ENCODE data around the gene SCNN1A. TPM values are rescaled to one million over a fixed set of nuclear protein-coding genes. Genes with fewer than 3 reads are reported as not detected.

SCNN1A gene
- total and polyA plus RNA-seq, 4 donors, result 0.61 to 2.4 (median 1.5) TPM

- DNase-seq (peak; percentile 20 to 26), ATAC-seq (ENCODE audit: low FRiP score) (no peak)
- Histone ChIP-seq H3K27me3 (ENCODE audit: control insufficient read depth in 1 of 2, insufficient read depth in 2 of 2, low read length in 1 of 2) (no peaks in the 10 kb centered on the region), H3K9me3 (ENCODE audit: control insufficient read depth, low read length) (no peaks in the 10 kb centered on the region), H3K27ac (ENCODE audit: low read depth in 1 of 2, low read length in 2 of 2) (no peak overlapping the region), H3K36me3 (ENCODE audit: control insufficient read depth in 1 of 2, insufficient read depth in 2 of 2, low read length in 1 of 2) (no peaks in the 10 kb centered on the region), H3K4me3 (ENCODE audit: low read length in 2 of 2) (no peak overlapping the region), H3K4me1 (ENCODE audit: control insufficient read depth in 1 of 2, insufficient read depth in 2 of 2, low read length in 2 of 2) (no peaks in the 10 kb centered on the region)
- intact Hi-C loops (cut with DNase I), result no loop called here
- WGBS, 2 donors, result 87 to 88% methylated on average over 14 of the region's 14 CpGs
These were observed 2.2 kb downstream of the SCNN1A start for GRCh38 chr12:6373022-6373787.

DNA sequence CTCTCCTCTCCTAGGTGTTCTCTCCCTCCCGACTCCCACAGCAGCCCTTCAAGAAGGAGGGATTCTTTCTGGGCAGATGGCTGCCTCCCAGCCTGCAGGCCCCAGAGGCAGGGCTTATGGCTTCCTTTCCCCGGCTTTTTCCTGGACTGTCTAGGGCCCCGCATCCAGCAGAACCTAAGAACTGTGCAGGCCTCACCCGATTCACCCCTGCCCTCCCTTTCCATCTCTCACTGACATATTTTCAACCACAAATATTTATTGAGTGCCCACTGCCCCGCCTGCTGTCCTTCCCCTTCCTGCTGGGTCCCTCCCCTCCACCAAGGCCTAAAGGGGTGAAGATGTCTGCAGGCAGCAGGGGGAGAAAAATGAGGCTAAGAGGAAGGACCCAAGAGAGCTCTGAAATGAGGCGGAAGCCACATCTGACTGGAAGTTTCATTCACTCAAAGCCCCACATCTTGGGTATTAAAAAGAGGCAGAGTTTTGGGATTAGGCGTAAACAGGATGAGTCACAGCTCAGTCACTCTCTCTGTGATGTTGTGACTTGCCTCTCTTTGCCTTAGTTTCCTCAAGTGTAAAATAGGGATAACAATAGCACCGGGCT is 2.9 kb downstream of the SCNN1A start:
- no peaks in the 10 kb centered on the region for H3K36me3 ChIP-seq (ENCODE audit: control insufficient read depth in 1 of 2, insufficient read depth in 2 of 2, low read length in 1 of 2)
- ATAC-seq (ENCODE audit: low FRiP score) (no peak), DNase-seq (peak; percentile 61 to 74)
- intact Hi-C loops (cut with DNase I), result no loop called here
- H3K9me3 ChIP-seq (ENCODE audit: control insufficient read depth, low read length), result no peaks in the 10 kb centered on the region
- no peaks in the 10 kb centered on the region for H3K4me1 ChIP-seq (ENCODE audit: control insufficient read depth in 1 of 2, insufficient read depth in 2 of 2, low read length in 2 of 2)
- no peak overlapping the region for H3K27ac ChIP-seq (ENCODE audit: low read depth in 1 of 2, low read length in 2 of 2)
- WGBS, 2 donors, result 65 to 67% methylated on average over 8 of the region's 8 CpGs
- H3K27me3 ChIP-seq (ENCODE audit: control insufficient read depth in 1 of 2, insufficient read depth in 2 of 2, low read length in 1 of 2), result no peaks in the 10 kb centered on the region
- H3K4me3 ChIP-seq (ENCODE audit: low read length in 2 of 2), result no peak overlapping the region

GRCh38 chr12:6370994-6371754 is 4.2 kb downstream of the SCNN1A start:
- 52 to 55% methylated on average over 15 of the region's 15 CpGs for WGBS, 2 donors

DNA sequence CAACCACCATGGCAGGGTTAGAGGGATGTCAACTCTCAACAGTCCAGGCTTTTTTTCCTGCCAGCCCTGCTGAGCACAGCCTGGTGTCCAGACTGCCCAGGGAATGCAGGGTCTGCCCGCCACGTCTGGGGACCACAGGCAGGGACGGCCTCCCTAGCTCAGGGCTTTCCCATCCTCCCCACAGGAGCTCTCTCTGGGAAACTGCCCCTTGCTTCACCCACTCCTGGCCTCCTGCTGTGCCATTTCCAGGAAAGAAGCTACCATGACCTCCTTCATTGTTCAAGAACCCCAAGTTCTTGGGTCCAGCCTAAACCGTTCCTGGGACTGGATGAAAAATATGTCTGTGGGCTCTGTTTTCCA is 4.8 kb downstream of the SCNN1A start:
- Histone ChIP-seq H3K27ac (ENCODE audit: low read depth in 1 of 2, low read length in 2 of 2) (no peak overlapping the region), H3K4me3 (ENCODE audit: low read length in 2 of 2) (no peak overlapping the region), H3K36me3 (ENCODE audit: control insufficient read depth in 1 of 2, insufficient read depth in 2 of 2, low read length in 1 of 2) (no peaks in the 10 kb centered on the region), H3K27me3 (ENCODE audit: control insufficient read depth in 1 of 2, insufficient read depth in 2 of 2, low read length in 1 of 2) (no peaks in the 10 kb centered on the region), H3K9me3 (ENCODE audit: control insufficient read depth, low read length) (no peaks in the 10 kb centered on the region), H3K4me1 (ENCODE audit: control insufficient read depth in 1 of 2, insufficient read depth in 2 of 2, low read length in 2 of 2) (no peaks in the 10 kb centered on the region)
- DNase-seq (no peak), ATAC-seq (ENCODE audit: low FRiP score) (no peak)
- intact Hi-C loops (cut with DNase I), result no loop called here
- 89 to 95% methylated on average over 4 of the region's 4 CpGs for WGBS, 2 donors

More at GRCh38 chr12:6370994-6371754, 4.2 kb downstream of the SCNN1A start:
- Histone ChIP-seq H3K9me3 (ENCODE audit: control insufficient read depth, low read length) (no peaks in the 10 kb centered on the region), H3K36me3 (ENCODE audit: control insufficient read depth in 1 of 2, insufficient read depth in 2 of 2, low read length in 1 of 2) (no peaks in the 10 kb centered on the region), H3K27ac (ENCODE audit: low read depth in 1 of 2, low read length in 2 of 2) (no peak overlapping the region), H3K4me1 (ENCODE audit: control insufficient read depth in 1 of 2, insufficient read depth in 2 of 2, low read length in 2 of 2) (no peaks in the 10 kb centered on the region), H3K4me3 (ENCODE audit: low read length in 2 of 2) (no peak overlapping the region), H3K27me3 (ENCODE audit: control insufficient read depth in 1 of 2, insufficient read depth in 2 of 2, low read length in 1 of 2) (no peaks in the 10 kb centered on the region)
- intact Hi-C loops (cut with DNase I), result no loop called here
- ATAC-seq (ENCODE audit: low FRiP score) (no peak), DNase-seq (peak; percentile 34 to 55)

DNA sequence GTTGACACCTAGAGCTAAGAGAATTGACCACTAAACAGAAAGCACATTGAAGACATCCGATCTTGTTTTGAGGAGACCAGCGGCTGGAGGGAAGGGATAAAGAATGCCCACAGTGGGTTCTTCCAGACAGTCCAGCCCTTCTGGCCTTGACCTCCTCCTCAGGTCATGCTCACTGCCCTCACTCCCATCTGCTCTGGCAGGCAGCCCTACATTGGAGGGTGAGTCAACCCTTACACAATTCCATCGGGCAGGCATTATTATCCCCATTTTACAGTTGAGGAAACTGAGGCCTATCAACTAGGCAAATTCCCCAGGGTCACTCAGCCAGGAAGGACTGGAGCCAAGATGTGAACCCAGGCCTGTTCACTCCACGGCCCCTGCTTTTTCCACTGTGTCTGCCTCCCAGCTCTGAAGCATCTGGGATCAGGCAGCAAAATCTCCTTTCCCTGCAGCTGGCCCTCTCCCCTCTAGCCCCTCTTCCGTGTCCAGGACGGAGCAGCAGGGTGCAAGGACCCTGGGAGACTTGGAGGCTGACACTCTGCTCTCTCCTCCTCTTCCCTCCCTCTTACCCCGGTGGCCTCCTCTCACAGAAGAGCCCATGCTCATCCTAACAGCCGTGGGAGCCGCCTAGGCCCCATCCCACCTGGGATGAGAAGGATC is 5.3 kb downstream of the SCNN1A start:
- intact Hi-C loops (cut with DNase I), result no loop called here
- WGBS, 2 donors, result 91 to 94% methylated on average over 9 of the region's 9 CpGs
- no peaks in the 10 kb centered on the region for H3K4me1 ChIP-seq (ENCODE audit: control insufficient read depth in 1 of 2, insufficient read depth in 2 of 2, low read length in 2 of 2)

GRCh38 chr12:6368906-6369525 is 6.3 kb downstream of the SCNN1A start:
- WGBS, 2 donors, result 91% methylated on average over 9 of the region's 9 CpGs
- Histone ChIP-seq H3K4me1 (ENCODE audit: control insufficient read depth in 1 of 2, insufficient read depth in 2 of 2, low read length in 2 of 2) (no peaks in the 10 kb centered on the region), H3K27ac (ENCODE audit: low read depth in 1 of 2, low read length in 2 of 2) (no peak overlapping the region), H3K9me3 (ENCODE audit: control insufficient read depth, low read length) (no peaks in the 10 kb centered on the region), H3K27me3 (ENCODE audit: control insufficient read depth in 1 of 2, insufficient read depth in 2 of 2, low read length in 1 of 2) (no peaks in the 10 kb centered on the region), H3K4me3 (ENCODE audit: low read length in 2 of 2) (no peak overlapping the region), H3K36me3 (ENCODE audit: control insufficient read depth in 1 of 2, insufficient read depth in 2 of 2, low read length in 1 of 2) (no peaks in the 10 kb centered on the region)
- DNase-seq (peak; percentile 36 to 43), ATAC-seq (ENCODE audit: low FRiP score) (no peak)
- intact Hi-C loops (cut with DNase I), result no loop called here

More for the DNA sequence above, 5.3 kb downstream of the SCNN1A start:
- peak; percentile 23 to 55 for DNase-seq
- no peaks in the 10 kb centered on the region for H3K27me3 ChIP-seq (ENCODE audit: control insufficient read depth in 1 of 2, insufficient read depth in 2 of 2, low read length in 1 of 2)
- no peak overlapping the region for H3K27ac ChIP-seq (ENCODE audit: low read depth in 1 of 2, low read length in 2 of 2)
- H3K9me3 ChIP-seq (ENCODE audit: control insufficient read depth, low read length), result no peaks in the 10 kb centered on the region
- H3K36me3 ChIP-seq (ENCODE audit: control insufficient read depth in 1 of 2, insufficient read depth in 2 of 2, low read length in 1 of 2), result no peaks in the 10 kb centered on the region
- ATAC-seq (ENCODE audit: low FRiP score), result no peak
- H3K4me3 ChIP-seq (ENCODE audit: low read length in 2 of 2), result no peak overlapping the region

DNA sequence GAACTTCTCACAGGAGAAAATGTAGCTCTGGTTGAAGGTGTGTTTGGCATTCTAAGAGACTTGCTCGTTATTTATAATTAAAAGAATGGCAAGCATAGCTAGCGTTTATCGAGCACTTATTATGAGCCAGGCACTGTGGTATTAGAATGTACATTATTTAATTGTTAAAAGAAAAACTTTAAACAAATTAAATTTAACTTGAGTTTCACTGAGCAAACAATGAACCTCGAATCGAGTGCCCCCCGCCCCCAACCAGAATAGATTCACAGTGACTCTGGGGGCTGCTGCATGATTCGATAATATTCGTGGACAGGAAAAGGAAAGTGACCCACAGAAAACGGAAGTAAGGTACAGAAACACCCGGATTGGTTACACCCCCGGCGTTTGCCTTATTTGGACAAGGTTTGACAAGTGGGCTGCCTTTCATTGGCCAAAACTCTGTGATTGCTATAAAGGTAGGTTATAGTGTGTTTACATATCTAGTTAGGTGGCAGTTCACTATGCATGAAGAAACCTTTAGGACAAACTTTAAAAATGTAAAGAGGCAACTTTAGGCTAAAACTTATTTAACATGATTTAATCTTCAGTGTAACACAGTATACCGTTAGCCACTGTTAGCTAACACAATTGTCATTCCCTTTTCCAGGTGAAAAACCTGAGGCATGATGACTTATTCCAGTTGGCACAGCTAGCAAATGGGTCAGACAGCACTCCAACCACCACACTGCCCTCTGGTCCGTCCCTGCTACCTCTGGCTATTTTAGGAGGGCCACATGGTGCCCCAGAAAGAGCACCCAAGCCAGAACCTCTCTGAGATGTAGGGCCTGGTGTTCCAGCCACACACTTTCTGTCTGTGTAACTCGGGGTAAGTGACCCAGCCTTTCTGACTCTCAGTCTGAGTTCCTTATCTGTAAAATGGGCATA is 7.1 kb downstream of the SCNN1A start:
- WGBS, 2 donors, result 72 to 74% methylated on average over 15 of the region's 15 CpGs
- no peaks in the 10 kb centered on the region for H3K36me3 ChIP-seq (ENCODE audit: control insufficient read depth in 1 of 2, insufficient read depth in 2 of 2, low read length in 1 of 2)
- no peaks in the 10 kb centered on the region for H3K4me1 ChIP-seq (ENCODE audit: control insufficient read depth in 1 of 2, insufficient read depth in 2 of 2, low read length in 2 of 2)
- no peaks in the 10 kb centered on the region for H3K9me3 ChIP-seq (ENCODE audit: control insufficient read depth, low read length)
- no peak overlapping the region for H3K4me3 ChIP-seq (ENCODE audit: low read length in 2 of 2)
- DNase-seq (peak; percentile 34 to 36), ATAC-seq (ENCODE audit: low FRiP score) (no peak)
- no peaks in the 10 kb centered on the region for H3K27me3 ChIP-seq (ENCODE audit: control insufficient read depth in 1 of 2, insufficient read depth in 2 of 2, low read length in 1 of 2)
- intact Hi-C loops (cut with DNase I), result no loop called here
- H3K27ac ChIP-seq (ENCODE audit: low read depth in 1 of 2, low read length in 2 of 2), result no peak overlapping the region
